Tibial artery (tissue), 4 donors: ENCODE measurements around the gene NRXN2.

Source experiments
- DNase-seq, 2 donors: peaks; one replicate each; pipeline ENCODE4 v3.0.0-alpha.2; 2019
- H3K27ac ChIP-seq, 2 donors: fragments of 200-600 bp; sonication (generic) in 1 of 2; 1 replicate in 1 of 2; 2 replicates in 1 of 2; pipeline ENCODE4 v1.5.1; 2018 to 2019; ENCODE audit warnings: mild to moderate bottlenecking in 1 of 2
- H3K27me3 ChIP-seq, 2 donors: fragments of 200-600 bp; sonication (generic) in 1 of 2; one replicate each; pipeline versions ENCODE4 v1.5.1 to v1.6.0; 2016 to 2019
- H3K36me3 ChIP-seq, 3 donors: fragments of 200-600 bp; sonication (generic) in 2 of 3; one replicate each; pipeline ENCODE4 v1.5.1; 2016 to 2019; ENCODE audit warnings: mild to moderate bottlenecking in 2 of 3
- H3K4me1 ChIP-seq, 4 donors: fragments of 200-600 bp; sonication (generic) in 2 of 4; 1 replicate in 3 of 4; 2 replicates in 1 of 4; pipeline ENCODE4 v1.5.1; 2016 to 2019
- H3K4me3 ChIP-seq, 2 donors: fragments of 200-600 bp; sonication (generic) in 1 of 2; 1 replicate in 1 of 2; 2 replicates in 1 of 2; pipeline ENCODE4 v1.5.1; 2018 to 2019; ENCODE audit warnings: mild to moderate bottlenecking in 2 of 2
- H3K9me3 ChIP-seq, 3 donors: fragments of 200-600 bp; sonication (generic) in 1 of 3; one replicate each; pipeline ENCODE4 v1.5.1; 2016 to 2019
- CTCF ChIP-seq, 2 experiments: fragments of 200-600 bp in 1 of 2; fragments of 450-650 bp in 1 of 2; IDR thresholded peaks; one replicate each; pipeline ENCODE4 v1.5.1; 2017 to 2019; ENCODE audit warnings: antibody characterized with exemption in 2 of 2, mild to moderate bottlenecking in 1 of 2, moderate library complexity in 1 of 2
- intact Hi-C: fragments of 100-400 bp; cut with DNase I; formaldehyde crosslinking; loops from one replicate; pipeline ENCODE4 v1.15.0; 2023; ENCODE audit warnings: low total_unique reads

NRXN2 gene

DNA sequence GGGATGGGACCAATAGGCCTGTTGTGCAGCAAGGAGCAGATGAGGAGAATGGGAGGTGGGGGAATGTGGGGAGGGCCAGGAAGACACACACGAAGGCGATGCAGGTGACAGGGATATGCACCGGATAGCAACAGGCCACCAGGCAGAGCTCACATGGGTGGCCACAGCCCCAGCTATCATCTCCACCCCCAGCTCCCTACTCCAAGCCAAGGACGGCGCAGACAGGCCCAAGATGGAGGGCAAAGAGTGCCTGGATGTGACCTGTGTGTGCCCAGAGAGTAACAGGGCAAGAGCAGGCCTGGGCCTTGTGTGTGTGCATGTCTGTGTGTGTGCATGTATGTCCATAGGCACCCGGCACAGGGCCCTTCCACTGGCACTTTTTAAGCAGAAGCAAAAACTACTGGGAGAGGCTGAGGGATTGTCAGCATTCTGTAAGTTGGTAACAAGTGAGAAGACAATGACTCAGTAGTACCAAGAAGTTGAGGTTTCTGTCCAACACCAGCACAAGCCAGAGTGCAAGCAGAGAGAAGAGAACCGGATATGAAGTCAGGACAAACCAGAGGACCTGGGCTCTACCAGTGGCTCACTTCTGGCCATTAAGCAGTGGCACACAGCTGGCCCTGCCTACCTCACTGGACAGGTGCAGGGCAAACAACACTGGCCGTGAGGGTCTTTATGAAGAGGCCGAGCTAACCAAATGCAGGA, 36.4 kb downstream of the NRXN2 start:
- H3K4me3 ChIP-seq: no peak overlapping the region
- intact Hi-C loops: no loop called here

GRCh38 chr11:64685536-64685935, 37.5 kb downstream of the NRXN2 start:
- no peak overlapping the region for H3K27ac ChIP-seq
- intact Hi-C loops: no loop called here
- no peaks in the 10 kb centered on the region for H3K9me3 ChIP-seq
- no peak overlapping the region for H3K4me3 ChIP-seq
- H3K36me3 ChIP-seq: no peaks in the 10 kb centered on the region
- no peaks in the 10 kb centered on the region for H3K27me3 ChIP-seq
- DNase-seq: no peak
- TF ChIP-seq CTCF (IDR thresholded peaks at IDR 0.05): no peak
- H3K4me1 ChIP-seq: peaks cover 0 to 30% (median 23%) of the 10 kb centered on the region in 4 donors

More for the DNA sequence above, 36.4 kb downstream of the NRXN2 start:
- Histone ChIP-seq H3K9me3 (no peaks in the 10 kb centered on the region), H3K4me1 (peaks cover 0 to 30% (median 23%) of the 10 kb centered on the region in 4 donors), H3K36me3 (no peaks in the 10 kb centered on the region), H3K27ac (peak overlapping the region; percentile 71 to 89), H3K27me3 (no peaks in the 10 kb centered on the region)
- TF ChIP-seq CTCF (IDR thresholded peaks at IDR 0.05): no peak
- DNase-seq: no peak

- no peaks in the 10 kb centered on the region for H3K36me3 ChIP-seq
- no peaks in the 10 kb centered on the region for H3K9me3 ChIP-seq
- no peak overlapping the region for H3K4me3 ChIP-seq
- no peak overlapping the region for H3K27ac ChIP-seq
- TF ChIP-seq CTCF (IDR thresholded peaks at IDR 0.05): no peak
- H3K4me1 ChIP-seq: peaks cover 0 to 30% (median 23%) of the 10 kb centered on the region in 4 donors
- no peak for DNase-seq
- intact Hi-C loops: no loop called here
- no peaks in the 10 kb centered on the region for H3K27me3 ChIP-seq
Measured at GRCh38 chr11:64684357-64684756, 38.6 kb downstream of the NRXN2 start.

GRCh38 chr11:64681171-64681570, 41.8 kb downstream of the NRXN2 start:
- DNase-seq: no peak
- intact Hi-C loops: no loop called here
- TF ChIP-seq CTCF (IDR thresholded peaks at IDR 0.05): no peak
- Histone ChIP-seq H3K27me3 (no peaks in the 10 kb centered on the region), H3K27ac (no peak overlapping the region), H3K36me3 (no peaks in the 10 kb centered on the region), H3K4me3 (no peak overlapping the region), H3K9me3 (no peaks in the 10 kb centered on the region), H3K4me1 (peaks cover 0 to 2% (median under 1%) of the 10 kb centered on the region in 4 donors)

DNA sequence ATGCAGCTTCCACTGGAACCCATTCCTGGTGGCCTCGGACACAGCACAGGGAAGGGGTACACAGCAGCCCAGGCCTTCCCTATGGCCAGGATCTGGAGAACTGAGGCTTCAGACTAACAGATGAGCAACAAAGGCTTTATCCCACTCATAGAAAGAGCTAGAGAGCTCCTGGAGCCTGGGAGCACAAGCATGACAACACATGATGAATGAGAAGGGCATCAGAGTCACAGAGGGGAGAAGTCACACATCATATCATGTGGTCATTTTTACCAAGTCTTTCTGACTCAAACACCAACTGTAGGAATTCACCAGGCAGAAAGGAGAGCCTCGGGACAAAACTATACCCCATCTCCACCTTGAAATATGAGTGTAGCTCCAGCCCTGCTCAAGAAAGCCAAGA, 43.2 kb downstream of the NRXN2 start:
- H3K27ac ChIP-seq: no peak overlapping the region
- TF ChIP-seq CTCF (IDR thresholded peaks at IDR 0.05): no peak
- no peaks in the 10 kb centered on the region for H3K9me3 ChIP-seq
- no peak overlapping the region for H3K4me3 ChIP-seq
- peaks cover 0 to 15% (median 11%) of the 10 kb centered on the region in 4 donors for H3K4me1 ChIP-seq
- H3K36me3 ChIP-seq: no peaks in the 10 kb centered on the region
- intact Hi-C loops: no loop called here
- DNase-seq: no peak
- no peaks in the 10 kb centered on the region for H3K27me3 ChIP-seq
